Subcutaneous adipose tissue (tissue), 4 donors: Measurements from ENCODE around the gene ZNF524. TPM values are rescaled to one million over a fixed set of nuclear protein-coding genes. Genes with fewer than 3 reads are reported as not detected.

Source experiments
- total RNA-seq, 4 donors: library from RNA; depleted of rRNA; stranded (reverse); fragments of >200 nt; gene quantifications; one replicate each; pipeline ENCODE4 v1.1.0, GENCODE V29; 2016
- TF ChIP-seq, protein P1 (sequence below): fragments of 450-650 bp; IDR thresholded peaks from one replicate; pipeline ENCODE4 v1.5.1; 2016; ENCODE audit warnings: low read depth, mild to moderate bottlenecking, control low read depth, antibody characterized with exemption, moderate library complexity

The ZNF524 gene
- total RNA-seq, 4 donors from 2014 or later: 3.8 to 33.5 (median 26.4) TPM

DNA sequence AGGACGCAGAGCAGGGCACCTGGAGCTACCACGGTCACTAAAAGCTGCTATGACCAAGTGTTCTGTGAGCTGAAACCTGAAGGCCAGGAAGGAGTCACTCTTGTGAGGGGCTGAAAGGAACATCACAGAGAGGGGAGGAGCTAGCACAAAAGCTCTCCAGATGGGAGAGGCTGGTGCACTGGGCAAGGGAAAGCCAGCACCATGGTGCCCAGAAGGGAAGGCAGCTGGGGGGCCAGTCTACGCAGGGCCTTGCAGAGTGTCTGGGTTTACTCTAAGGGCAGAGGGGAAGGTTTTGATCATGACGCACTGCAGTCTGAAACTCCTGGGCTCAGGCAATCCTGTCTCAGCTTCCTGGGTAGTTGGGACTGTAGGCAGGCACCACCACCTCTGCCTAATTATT is 36.6 kb downstream of the ZNF524 start:
- TF ChIP-seq, protein P1, sequence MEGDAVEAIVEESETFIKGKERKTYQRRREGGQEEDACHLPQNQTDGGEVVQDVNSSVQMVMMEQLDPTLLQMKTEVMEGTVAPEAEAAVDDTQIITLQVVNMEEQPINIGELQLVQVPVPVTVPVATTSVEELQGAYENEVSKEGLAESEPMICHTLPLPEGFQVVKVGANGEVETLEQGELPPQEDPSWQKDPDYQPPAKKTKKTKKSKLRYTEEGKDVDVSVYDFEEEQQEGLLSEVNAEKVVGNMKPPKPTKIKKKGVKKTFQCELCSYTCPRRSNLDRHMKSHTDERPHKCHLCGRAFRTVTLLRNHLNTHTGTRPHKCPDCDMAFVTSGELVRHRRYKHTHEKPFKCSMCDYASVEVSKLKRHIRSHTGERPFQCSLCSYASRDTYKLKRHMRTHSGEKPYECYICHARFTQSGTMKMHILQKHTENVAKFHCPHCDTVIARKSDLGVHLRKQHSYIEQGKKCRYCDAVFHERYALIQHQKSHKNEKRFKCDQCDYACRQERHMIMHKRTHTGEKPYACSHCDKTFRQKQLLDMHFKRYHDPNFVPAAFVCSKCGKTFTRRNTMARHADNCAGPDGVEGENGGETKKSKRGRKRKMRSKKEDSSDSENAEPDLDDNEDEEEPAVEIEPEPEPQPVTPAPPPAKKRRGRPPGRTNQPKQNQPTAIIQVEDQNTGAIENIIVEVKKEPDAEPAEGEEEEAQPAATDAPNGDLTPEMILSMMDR: no peak

DNA sequence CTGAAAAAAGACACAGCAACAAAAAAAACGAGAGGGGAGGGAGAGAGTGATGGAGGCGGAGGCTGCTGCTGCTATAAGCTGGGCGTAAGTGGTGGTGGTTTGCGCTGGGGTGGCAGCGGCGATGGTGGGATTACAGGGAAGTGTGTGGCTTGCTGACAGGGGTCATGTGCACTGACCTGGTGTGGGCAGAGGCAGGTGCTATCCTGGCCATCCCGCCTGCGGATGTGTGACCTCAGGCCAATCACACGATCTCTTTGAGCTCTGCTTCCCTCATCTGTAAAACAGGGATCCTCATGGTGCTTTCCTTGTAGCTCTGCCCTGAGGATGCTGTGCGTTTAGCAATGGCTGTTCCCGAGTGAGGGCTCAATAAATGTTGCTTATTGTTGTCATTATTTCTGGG is 37.4 kb downstream of the ZNF524 start:
- TF ChIP-seq, protein P1: no peak

DNA sequence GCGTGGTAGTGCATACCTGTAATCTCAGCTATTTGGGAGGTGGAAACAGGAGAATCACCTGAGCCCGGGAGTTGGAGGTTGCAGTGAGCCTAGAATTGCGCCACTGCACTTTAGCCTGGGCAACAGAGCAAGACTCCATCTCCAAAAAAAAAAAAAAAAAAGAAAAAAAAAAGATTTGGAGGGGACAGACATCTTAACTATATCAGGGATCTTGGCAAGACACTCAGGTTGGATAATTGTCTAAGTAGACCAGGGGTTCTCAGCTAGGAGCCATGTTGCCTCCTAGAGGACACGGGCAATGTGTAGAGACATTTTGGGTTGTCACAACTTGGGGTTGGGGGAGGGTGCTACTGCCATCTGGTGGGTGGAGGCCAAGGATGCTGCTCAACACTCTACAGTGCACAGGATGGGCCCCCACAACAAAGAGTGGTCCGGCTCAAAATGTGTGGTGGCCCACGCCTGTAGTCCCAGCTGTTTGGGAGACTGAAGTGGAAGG is 38.8 kb downstream of the ZNF524 start:
- TF ChIP-seq, protein P1: no peak

DNA sequence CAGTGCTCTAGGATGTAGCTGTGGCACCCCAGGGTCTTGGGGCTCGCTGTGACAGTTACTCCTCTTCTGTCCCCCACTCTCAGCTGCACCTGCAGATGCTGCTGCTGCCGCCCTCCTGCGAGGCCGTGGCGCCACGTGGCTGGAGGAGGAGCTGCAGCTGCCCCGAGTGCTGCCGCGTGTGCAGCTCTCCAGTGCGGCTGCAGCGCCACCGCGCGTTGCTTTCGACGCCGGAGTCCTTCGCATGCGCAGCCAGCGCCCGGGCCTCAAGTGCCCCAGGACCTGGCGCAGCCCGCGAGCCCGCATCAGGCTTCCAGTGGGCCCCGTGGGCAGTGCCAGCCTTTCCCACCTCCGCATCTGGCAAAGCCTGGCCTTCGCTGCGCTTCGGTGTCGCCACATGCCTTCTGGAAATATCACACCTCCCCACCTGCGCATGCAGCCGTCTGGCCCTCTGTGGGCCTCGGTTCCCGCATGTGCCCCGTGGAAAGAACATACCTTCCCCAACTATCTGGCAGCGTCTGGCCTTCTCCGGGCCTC is 40.0 kb downstream of the ZNF524 start:
- TF ChIP-seq, protein P1: no peak

DNA sequence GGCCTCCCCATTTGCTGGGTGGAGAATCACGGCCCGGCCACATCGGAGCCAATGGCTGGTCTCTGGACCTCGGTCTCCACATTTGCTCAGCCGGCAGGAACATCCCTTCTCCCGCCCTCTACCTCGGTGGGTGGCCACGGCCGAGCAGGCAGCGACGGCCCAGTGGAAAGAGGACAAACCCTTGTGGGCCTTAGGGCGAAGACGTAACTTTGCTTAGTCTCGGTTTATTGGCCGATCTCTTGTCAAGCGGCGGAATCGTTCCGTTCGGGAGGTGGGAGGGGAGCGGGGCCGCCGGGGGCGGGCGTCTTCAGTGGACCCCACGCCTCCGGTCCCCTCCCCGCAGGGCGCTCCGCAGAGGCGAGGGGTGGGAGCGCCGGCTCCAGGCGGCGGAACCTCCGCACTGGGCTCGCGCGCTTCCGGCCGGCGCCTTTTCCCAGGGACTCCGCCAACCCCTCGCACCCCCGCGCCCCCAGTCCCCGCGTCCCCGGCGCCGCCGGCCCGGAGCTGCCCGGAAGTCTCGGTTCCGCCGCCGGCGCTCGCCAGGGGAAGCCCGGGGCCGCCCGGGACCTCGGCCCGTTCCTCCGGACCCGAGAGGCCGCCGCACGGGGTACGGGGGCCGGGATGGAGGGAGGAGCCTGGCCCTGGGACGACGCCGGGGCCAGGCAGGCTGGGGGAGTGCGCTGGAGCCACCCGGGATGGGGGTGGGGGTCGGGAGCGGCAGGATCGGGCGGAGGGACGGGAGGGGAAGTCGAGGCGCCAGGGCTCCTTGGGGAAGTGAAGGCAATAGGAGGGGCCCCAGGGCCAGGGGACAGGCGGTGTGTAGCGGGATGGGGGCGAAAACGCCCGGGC is 40.7 kb downstream of the ZNF524 start, which contains the start of gene ZNF580:
ZNF580 (plus strand) TSS at position 426 of the 849 bp plus-strand sequence. CDS start 1,507 bp downstream, outside the sequence.
- TF ChIP-seq, protein P1: no peak

DNA sequence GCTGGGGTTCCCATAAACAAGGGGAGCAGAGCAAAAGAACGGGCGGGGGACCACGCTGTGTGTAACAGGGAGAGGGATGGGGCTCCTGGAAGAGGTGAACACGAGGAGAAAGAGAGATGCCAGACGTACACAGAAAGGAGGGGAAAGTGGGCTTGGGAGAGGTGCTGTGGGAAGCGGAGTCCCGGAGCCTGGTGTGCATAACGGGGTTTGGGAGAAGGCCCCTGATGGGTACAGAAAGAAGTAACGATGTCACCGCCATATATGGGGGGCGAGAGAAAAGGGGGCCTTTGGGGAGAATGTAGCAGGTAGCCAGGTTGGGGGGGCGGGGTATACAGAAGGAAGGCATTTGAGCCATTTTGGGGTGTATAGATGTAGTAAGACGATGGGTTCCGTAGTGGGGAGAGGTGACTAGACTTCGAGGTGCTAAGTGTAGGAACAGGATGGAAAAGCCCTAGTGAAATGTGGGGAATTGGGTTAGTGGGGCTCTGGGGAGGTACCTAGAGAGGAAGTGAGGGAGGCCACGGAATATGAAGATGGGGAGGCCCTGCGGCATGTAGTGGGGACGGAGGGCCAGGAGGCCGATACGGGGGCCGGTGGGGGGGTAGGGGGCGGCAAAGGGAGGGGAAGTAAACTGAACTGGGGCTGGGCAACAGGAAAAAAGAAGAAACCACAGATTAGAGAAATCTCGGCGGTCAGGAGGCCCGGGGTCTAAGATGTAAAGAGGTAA is 41.5 kb downstream of the ZNF524 start:
- TF ChIP-seq, protein P1: no peak
